DMS153 (cell line): Measurements from ENCODE around the gene ACTN1.

ENCODE experiments used
- DNase-seq: peaks from one replicate; lab custom pipeline; 2025; lab: John Stamatoyannopoulos, UW

Gene ACTN1

DNA sequence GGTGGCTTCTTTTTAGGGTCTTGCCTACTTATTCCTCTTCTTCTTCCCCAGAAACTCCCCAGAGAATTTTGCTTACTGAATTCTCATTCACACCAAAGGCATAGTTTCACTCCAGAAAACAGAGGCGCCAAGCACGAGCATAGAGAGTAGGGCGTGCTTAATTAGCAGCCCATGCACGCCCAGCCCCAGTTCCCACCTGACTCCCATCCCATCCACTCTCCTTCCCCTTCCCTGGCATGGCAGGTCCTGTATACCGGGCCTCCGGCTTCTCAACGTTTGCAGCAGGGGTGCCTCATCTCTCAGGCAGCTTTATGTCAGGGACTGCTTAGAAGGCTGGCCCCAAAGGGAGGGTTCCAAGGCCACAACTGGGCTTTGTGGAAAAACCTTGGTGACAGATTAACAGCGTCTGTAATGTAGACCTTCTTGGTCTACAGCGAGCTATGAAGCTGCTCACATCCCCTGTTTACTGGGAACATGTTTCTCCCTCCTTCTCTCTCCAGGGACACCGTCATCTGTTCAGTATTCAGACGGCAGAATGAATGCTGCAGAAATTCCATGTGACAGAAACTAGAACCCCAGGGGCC lies 62.7 kb downstream of the ACTN1 start:
- no peak for DNase-seq

- DNase-seq = no peak
Observed at GRCh38 chr14:68913516-68913915, 65.6 kb downstream of the ACTN1 start.

- DNase-seq = peak; percentile 9
Observed at GRCh38 chr14:68911594-68912227, 67.4 kb downstream of the ACTN1 start.

DNA sequence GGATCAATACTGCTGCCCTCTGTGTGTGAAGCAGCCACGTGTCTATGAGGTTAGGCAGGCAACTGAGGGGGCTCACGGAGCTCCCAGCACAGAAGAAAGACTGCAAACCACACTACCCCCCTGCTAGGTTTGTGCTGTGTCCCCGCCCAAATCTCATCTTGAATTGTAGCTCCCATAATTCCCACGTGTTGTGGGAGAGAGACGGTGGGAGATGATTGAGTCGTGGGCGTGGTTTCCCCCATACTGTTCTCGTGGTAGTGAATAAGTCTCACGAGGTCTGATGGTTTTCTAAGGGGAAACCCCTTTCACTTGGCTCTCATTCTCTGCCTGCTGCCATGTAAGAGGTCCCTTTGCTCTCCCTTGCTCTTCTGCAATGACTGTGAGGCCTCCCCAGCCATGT lies 68.6 kb downstream of the ACTN1 start:
- no peak for DNase-seq

DNA sequence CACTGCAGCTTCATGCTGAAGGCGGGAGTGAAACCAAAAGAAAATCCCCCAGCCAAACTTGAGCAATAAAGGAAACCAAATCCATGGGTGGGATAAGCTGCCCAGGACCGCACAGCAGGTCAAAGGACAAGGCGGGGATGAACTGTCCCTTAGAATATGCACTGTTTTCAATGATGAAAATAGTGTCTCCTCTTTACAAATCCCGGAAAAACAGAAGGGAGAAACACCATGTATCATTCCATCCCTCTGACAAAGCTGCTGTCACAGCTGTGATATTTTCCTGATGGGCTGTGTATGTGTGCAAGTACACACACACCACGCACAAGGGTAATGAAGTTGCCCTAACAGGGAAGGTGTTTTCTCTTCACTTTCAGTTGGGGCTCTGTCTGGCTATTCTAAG lies 70.3 kb downstream of the ACTN1 start:
- no peak for DNase-seq

DNA sequence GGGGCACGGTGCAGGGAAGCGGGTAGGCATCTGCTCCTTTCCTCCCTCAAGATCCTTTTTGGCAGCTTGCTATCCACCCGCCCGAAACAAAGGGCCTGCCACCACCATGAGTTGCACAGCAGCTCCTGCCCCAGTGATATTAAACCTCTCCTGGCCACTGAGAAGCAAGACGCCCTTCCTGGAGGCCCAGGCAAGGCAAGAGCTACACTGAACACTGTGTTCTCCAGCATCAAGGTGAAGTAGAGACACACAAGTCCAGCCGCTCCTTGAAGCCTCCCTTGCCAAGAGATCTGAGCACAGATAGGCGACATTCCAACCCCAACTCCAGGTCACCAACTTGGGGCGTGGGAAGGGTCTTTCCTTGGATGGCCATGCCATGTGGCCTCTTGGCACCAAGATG lies 70.9 kb downstream of the ACTN1 start:
- DNase-seq = no peak

DNA sequence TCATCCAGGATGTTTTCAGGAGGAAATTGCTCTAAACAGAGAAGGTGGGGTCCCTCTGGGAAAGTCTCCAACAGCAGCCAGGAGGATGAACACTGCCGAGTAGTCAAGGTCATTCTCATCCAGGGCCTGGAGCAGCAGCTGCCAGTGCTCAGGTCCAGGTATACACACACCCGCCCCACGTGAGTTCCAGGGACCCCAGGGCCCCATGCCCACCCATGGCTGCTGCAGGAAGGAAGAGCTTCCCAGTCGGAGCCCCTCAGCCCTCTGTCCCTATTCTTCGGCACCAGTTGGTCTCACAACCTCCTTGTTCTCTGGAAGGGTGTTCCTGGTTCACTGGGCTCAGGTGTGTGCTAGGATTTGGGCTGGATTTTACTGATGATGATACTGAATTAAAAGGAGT lies 72.7 kb downstream of the ACTN1 start:
- no peak for DNase-seq

DNA sequence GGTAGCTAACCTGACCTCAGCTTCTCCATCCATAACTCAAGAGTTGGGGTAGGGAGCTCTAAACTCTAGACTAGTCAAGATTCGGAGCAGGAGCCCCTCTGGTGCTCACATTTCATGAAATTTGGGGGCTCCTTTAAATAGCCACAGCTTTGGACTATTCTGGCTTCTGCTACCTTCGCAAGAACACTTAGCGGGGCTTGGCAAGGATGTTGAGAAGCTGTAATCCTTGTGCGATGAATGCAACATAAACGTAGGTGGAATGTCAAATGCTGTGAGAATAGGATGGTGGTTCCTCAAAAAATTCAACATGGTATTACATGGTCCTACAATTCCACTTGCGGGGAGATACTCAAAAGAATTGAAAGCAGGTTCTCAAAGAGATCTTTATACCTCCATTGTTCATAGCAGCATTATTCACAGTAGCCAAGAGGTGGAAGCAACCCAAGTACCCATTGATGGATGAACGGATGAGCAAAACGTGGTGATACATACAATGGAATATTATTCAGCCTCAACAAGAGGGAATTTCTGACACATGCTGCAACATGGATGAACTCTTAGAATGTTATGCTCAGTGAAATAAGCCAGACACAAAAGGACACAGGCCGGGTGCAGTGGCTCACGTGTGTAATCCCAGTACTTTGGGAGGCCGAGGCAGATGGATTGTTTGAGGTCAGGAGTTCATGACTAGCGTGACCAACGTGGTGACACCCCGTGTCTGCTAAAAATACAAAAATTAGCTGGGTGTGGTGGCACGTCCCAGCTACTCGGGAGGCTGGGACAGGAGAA lies 73.8 kb downstream of the ACTN1 start:
- no peak for DNase-seq

GRCh38 chr14:68902357-68902756 lies 76.7 kb downstream of the ACTN1 start:
- no peak for DNase-seq

- DNase-seq = no peak
Observed at GRCh38 chr14:68899033-68899603, 80.0 kb downstream of the ACTN1 start.

DNA sequence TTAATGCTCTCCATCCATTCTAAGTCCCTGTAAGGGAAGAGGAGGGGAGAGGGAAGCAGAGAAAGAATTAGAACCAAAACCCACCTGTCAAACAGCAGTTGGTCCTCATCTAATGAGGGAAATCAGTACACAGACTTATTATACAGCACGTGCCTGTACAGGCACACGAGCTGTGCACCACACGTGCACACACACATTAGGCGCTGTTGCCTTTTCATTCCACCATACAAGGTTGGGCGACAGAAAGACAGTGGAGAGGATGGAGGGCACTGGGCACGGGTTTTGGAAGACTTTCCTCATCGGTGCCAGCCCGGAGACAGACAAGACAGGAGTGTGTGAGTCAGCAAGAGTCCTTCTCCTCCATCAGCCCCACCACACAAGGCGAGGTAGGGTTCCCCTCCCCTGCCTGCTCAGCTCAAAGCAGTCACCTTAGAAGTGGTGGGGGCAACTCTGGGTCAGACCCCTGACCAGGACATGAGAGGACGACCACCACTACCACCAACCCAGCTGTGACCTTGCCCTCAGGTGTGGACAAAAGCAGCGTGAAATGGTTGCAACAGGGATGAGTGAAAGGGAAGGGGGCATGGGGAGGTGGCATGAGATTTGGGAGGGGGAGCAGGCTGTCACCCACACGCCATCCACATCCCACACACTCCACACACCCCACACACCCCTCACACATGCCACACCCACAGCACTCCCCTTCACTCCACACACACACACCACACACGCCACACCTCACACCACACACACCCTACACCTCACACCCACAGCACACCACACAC lies 80.7 kb downstream of the ACTN1 start:
- no peak for DNase-seq

- DNase-seq = no peak
Observed at GRCh38 chr14:68897559-68898155, 81.4 kb downstream of the ACTN1 start.

DNA sequence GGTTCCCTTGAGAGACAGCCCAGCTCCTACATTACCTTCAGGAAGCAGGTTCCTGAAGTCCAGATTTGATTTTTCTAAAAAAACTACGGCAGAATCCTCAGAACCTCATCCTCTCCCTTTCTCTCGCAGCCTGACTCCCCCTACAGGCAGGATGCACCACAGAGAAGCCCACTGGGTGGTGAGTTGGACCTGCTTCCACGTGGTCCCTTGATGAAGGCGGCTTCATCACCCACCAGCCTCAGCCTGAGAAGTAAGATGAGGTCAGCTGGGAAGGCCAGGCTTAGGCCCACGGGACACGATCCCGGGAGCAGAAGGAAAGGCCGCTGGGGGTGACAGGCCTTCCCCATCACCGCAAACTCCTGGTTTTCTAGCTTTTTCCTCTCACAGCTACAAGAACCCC lies 83.0 kb downstream of the ACTN1 start:
- no peak for DNase-seq

DNA sequence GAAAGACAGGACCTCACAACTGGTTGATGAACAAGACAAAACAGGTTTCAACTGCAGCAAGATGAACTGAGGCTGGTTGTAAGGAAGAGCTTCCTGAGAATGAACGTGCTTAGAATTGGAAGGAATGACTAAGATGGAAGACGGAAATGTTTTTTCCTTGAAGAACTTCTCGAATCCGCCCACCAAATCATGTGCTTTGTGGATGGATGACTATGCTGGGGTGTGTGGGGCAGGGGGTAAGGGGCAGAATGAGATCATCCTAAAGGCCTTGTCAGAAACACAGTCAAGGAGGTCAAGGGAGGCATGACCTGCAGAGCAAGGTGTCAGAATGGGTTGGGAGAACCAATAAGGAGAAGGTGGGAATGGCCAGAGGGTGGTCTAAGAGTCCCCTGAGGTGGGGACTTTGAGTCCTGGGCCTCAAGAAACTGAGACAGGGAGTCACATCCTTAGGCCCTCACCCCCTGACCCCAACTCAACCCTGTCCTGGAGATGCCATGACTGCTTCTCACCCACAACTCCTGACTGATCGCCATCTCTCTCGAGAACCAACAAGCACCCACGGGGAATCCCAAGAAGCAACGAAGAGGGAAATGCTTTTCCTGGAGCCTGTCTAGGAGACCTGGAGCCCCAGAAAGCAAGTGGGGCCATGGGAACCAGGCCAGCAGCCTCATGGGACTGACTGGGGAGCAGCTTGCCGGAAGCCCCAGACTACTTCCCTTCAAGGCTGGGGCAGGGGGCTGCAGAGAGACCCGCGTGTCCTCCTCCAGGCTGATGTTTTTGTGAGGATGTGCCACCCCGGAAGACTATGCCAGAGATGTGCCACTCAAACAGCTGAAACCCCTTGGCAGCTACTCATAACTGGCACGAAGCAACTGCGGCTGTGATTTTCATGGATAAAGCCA lies 84.0 kb downstream of the ACTN1 start:
- no peak for DNase-seq

DNA sequence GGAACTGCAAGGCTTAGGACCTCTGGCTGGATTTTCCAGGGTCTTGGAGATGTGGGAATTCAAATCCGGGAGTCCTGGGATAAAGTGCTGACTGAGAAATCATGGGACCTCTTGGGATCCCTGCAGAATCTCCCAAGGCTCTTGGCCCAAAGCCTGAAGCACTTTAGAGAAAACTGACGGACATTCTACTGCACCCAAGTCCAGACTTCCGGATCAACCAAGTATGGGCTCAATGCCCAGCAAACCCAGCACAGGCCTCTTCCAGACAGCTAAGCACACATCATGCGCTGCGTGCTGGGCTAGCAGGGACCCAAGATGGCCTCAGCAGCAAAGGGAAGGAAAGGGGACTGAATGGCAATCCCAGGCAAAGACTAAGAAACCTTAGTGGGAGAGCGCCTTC lies 85.0 kb downstream of the ACTN1 start:
- DNase-seq = no peak

DNA sequence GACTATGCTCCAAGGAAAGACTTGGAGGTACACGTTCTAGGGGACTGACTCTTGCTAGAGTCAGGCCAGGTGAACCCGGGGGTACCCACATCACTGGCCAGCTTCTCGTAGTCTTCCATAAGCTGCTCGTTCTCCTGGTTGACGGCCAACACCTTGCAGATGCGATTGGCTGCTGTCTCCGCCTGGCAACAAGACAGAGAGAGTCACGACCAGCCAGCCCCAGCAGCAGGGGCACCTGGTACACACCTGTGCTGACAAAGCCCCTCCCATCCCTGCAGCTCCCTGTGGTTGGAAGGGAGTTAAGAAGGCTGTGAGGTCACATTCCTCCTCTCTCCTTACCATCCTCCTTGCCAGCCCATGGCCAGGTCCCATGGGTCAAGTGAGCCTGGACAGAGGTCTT lies 85.5 kb downstream of the ACTN1 start:
- no peak for DNase-seq

- DNase-seq = no peak
Observed at GRCh38 chr14:68892961-68893360, 86.1 kb downstream of the ACTN1 start.

- no peak for DNase-seq
Observed at GRCh38 chr14:68891851-68892660, 87.0 kb downstream of the ACTN1 start.

DNA sequence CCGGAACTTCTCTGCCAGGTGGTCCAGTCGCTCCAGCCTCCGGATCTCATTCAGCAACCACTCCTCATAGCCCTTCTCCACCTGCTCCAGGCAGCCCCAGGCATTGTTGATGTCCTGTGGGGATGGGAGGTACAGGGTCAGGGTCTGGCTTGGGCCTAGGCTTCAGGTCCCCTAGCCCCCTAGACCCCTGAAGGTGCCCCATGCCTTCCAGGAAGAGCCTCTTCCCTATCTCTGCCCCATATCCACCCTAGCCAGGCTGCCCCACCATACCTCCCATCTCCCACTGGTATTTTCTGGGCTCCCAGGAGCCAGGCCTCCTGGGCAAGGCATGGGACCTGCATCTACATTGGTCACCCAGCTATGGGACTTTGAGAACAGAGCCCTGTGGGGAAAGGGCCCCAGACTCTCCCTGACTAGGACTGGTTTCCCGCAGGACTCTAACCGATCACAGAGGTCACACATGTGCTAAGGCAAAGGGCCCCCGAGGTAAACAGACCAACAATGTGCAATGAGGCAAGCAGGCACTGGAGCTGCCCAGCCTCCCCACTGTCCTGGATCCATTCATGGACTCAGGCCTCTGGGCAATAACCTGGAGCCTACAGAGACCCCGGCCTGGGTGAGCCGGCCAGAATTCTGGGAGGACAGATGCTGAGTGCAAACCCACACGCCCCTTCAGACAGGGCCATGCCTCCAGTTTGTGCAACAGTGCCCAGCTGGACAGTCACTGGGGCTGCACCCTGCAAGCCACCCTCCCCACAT lies 88.8 kb downstream of the ACTN1 start:
- no peak for DNase-seq
